ENCODE data around the gene MBP.

The MBP gene

GRCh38 chr18:77065221-77065981 lies 67.2 kb downstream of the MBP start:
- Mint-ChIP-seq H3K4me3 (peak overlapping the region; percentile 9), H3K27ac (peak overlapping the region; percentile 100), H3K9me3 (no peaks in the 10 kb centered on the region), H3K4me1 (peaks cover 66% of the 10 kb centered on the region), H3K27me3 (no peaks in the 10 kb centered on the region), H3K36me3 (peaks cover 6% of the 10 kb centered on the region)
- peak; percentile 37 for ATAC-seq (ENCODE audit: low read depth)
- peak in 1 of 2 donors; percentile 39 for DNase-seq (ENCODE audit: low spot score in 2 of 2)

- Mint-ChIP-seq H3K4me1 (peaks cover 54% of the 10 kb centered on the region), H3K4me3 (peak overlapping the region; percentile 37), H3K27ac (peak overlapping the region; percentile 100), H3K27me3 (no peaks in the 10 kb centered on the region), H3K36me3 (peaks cover 9% of the 10 kb centered on the region), H3K9me3 (no peaks in the 10 kb centered on the region)
- DNase-seq (ENCODE audit: low spot score in 2 of 2) (peak in 1 of 2 donors; percentile 38), ATAC-seq (ENCODE audit: low read depth) (peak; percentile 26)
Observed at GRCh38 chr18:77063260-77063659, 69.3 kb downstream of the MBP start.

- ATAC-seq (ENCODE audit: low read depth) = peak; percentile 75
- Mint-ChIP-seq H3K27ac (peak overlapping the region; percentile 100), H3K4me3 (peak overlapping the region; percentile 70), H3K27me3 (no peaks in the 10 kb centered on the region), H3K36me3 (peaks cover 9% of the 10 kb centered on the region), H3K4me1 (peaks cover 47% of the 10 kb centered on the region), H3K9me3 (no peaks in the 10 kb centered on the region)
- peak in 1 of 2 donors; percentile 70 for DNase-seq (ENCODE audit: low spot score in 2 of 2)
Observed at GRCh38 chr18:77062518-77063003, 70.0 kb downstream of the MBP start.

- peaks cover 9% of the 10 kb centered on the region for H3K36me3 Mint-ChIP-seq
- no peaks in the 10 kb centered on the region for H3K27me3 Mint-ChIP-seq
- H3K9me3 Mint-ChIP-seq = no peaks in the 10 kb centered on the region
- ATAC-seq (ENCODE audit: low read depth) (peak; percentile 56), DNase-seq (ENCODE audit: low spot score in 2 of 2) (peak; percentile 49 to 56)
- H3K27ac Mint-ChIP-seq = peak overlapping the region; percentile 100
- H3K4me3 Mint-ChIP-seq = peak overlapping the region; percentile 70
- peaks cover 46% of the 10 kb centered on the region for H3K4me1 Mint-ChIP-seq
Observed at GRCh38 chr18:77061946-77062517, 70.6 kb downstream of the MBP start.

GRCh38 chr18:77061281-77061945 lies 71.2 kb downstream of the MBP start:
- Mint-ChIP-seq H3K4me3 (peak overlapping the region; percentile 70), H3K9me3 (no peaks in the 10 kb centered on the region), H3K27me3 (no peaks in the 10 kb centered on the region), H3K4me1 (peaks cover 50% of the 10 kb centered on the region), H3K27ac (peak overlapping the region; percentile 100), H3K36me3 (peaks cover 9% of the 10 kb centered on the region)
- no peak for DNase-seq (ENCODE audit: low spot score in 2 of 2)
- no peak for ATAC-seq (ENCODE audit: low read depth)

- no peaks in the 10 kb centered on the region for H3K9me3 Mint-ChIP-seq
- peak overlapping the region; percentile 100 for H3K27ac Mint-ChIP-seq
- no peak for DNase-seq (ENCODE audit: low spot score in 2 of 2)
- H3K4me3 Mint-ChIP-seq = no peak overlapping the region
- peaks cover 56% of the 10 kb centered on the region for H3K4me1 Mint-ChIP-seq
- no peaks in the 10 kb centered on the region for H3K27me3 Mint-ChIP-seq
- no peak for ATAC-seq (ENCODE audit: low read depth)
- peaks cover 6% of the 10 kb centered on the region for H3K36me3 Mint-ChIP-seq
Observed at GRCh38 chr18:77060151-77060550, 72.4 kb downstream of the MBP start.

- Mint-ChIP-seq H3K36me3 (peaks cover 5% of the 10 kb centered on the region), H3K4me1 (peaks cover 61% of the 10 kb centered on the region), H3K9me3 (no peaks in the 10 kb centered on the region), H3K27ac (peak overlapping the region; percentile 82), H3K4me3 (no peak overlapping the region), H3K27me3 (no peaks in the 10 kb centered on the region)
- ATAC-seq (ENCODE audit: low read depth) = no peak
- no peak for DNase-seq (ENCODE audit: low spot score in 2 of 2)
Observed at GRCh38 chr18:77059294-77059916, 73.2 kb downstream of the MBP start.

GRCh38 chr18:77058290-77058835 lies 74.2 kb downstream of the MBP start:
- peaks cover 2% of the 10 kb centered on the region for H3K36me3 Mint-ChIP-seq
- peaks cover 63% of the 10 kb centered on the region for H3K4me1 Mint-ChIP-seq
- H3K9me3 Mint-ChIP-seq = no peaks in the 10 kb centered on the region
- H3K4me3 Mint-ChIP-seq = no peak overlapping the region
- DNase-seq (ENCODE audit: low spot score in 2 of 2) = no peak
- no peaks in the 10 kb centered on the region for H3K27me3 Mint-ChIP-seq
- no peak overlapping the region for H3K27ac Mint-ChIP-seq
- no peak for ATAC-seq (ENCODE audit: low read depth)

- ATAC-seq (ENCODE audit: low read depth) = no peak
- Mint-ChIP-seq H3K4me3 (peak overlapping the region; percentile 54), H3K4me1 (peaks cover 59% of the 10 kb centered on the region), H3K36me3 (peaks cover 2% of the 10 kb centered on the region), H3K27me3 (no peaks in the 10 kb centered on the region), H3K27ac (peak overlapping the region; percentile 95), H3K9me3 (no peaks in the 10 kb centered on the region)
- no peak for DNase-seq (ENCODE audit: low spot score in 2 of 2)
Observed at GRCh38 chr18:77057006-77057395, 75.6 kb downstream of the MBP start.

- no peaks in the 10 kb centered on the region for H3K27me3 Mint-ChIP-seq
- no peak for ATAC-seq (ENCODE audit: low read depth)
- H3K4me1 Mint-ChIP-seq = peaks cover 55% of the 10 kb centered on the region
- peak overlapping the region; percentile 95 for H3K27ac Mint-ChIP-seq
- H3K4me3 Mint-ChIP-seq = peak overlapping the region; percentile 54
- no peaks in the 10 kb centered on the region for H3K9me3 Mint-ChIP-seq
- no peak for DNase-seq (ENCODE audit: low spot score in 2 of 2)
- peaks cover 4% of the 10 kb centered on the region for H3K36me3 Mint-ChIP-seq
Observed at GRCh38 chr18:77056344-77057005, 76.1 kb downstream of the MBP start.

GRCh38 chr18:77055429-77056300 lies 76.9 kb downstream of the MBP start:
- Mint-ChIP-seq H3K27ac (peak overlapping the region; percentile 95), H3K9me3 (no peaks in the 10 kb centered on the region), H3K4me1 (peaks cover 53% of the 10 kb centered on the region), H3K4me3 (peak overlapping the region; percentile 80), H3K36me3 (peaks cover 4% of the 10 kb centered on the region), H3K27me3 (no peaks in the 10 kb centered on the region)
- ATAC-seq (ENCODE audit: low read depth) (peak; percentile 16), DNase-seq (ENCODE audit: low spot score in 2 of 2) (no peak)

GRCh38 chr18:77054606-77055428 lies 77.8 kb downstream of the MBP start:
- Mint-ChIP-seq H3K27me3 (no peaks in the 10 kb centered on the region), H3K27ac (peak overlapping the region; percentile 95), H3K9me3 (no peaks in the 10 kb centered on the region), H3K4me1 (peaks cover 51% of the 10 kb centered on the region), H3K36me3 (peaks cover 4% of the 10 kb centered on the region), H3K4me3 (peak overlapping the region; percentile 80)
- ATAC-seq (ENCODE audit: low read depth) = peak; percentile 77
- peak; percentile 67 to 70 for DNase-seq (ENCODE audit: low spot score in 2 of 2)
